Keratinocyte (primary cell): ENCODE results near the gene BRINP3. TPM values are rescaled to one million over a fixed set of nuclear protein-coding genes. Genes with fewer than 3 reads are reported as not detected.

Source experiments
- DNase-seq: peaks from one replicate; pipeline ENCODE4 v3.0.0-alpha.2; 2011; ENCODE audit warnings: low read depth, missing footprints, low spot score
- FAIRE-seq: peaks from 2 replicates; lab custom pipeline; 2011; peaks lifted over from hg19 to GRCh38; lab: Jason Lieb, UNC
- H2AFZ ChIP-seq: 2 replicates; pipeline ENCODE4 v1.6.0; 2012; ENCODE audit warnings: low read length, control low read depth, inconsistent platforms; ENCODE audit not compliant: control insufficient read depth
- H3K27ac ChIP-seq: 2 replicates; pipeline ENCODE4 v1.5.1; 2011; ENCODE audit warnings: low read length; ENCODE audit not compliant: control insufficient read depth, insufficient read depth
- H3K27me3 ChIP-seq: 3 replicates; pipeline ENCODE4 v1.6.0; 2011; ENCODE audit warnings: low read length; ENCODE audit not compliant: control insufficient read depth, insufficient read depth; ENCODE audit errors: extremely low read depth
- H3K36me3 ChIP-seq, 2 experiments: 2 replicates in 1 of 2; 3 replicates in 1 of 2; pipeline ENCODE4 v1.5.1; 2011; ENCODE audit warnings: low read length in 2 of 2, mild to moderate bottlenecking in 1 of 2; ENCODE audit not compliant: control insufficient read depth in 2 of 2, insufficient read depth in 2 of 2; ENCODE audit errors: extremely low read depth in 1 of 2
- H3K4me1 ChIP-seq: 3 replicates; pipeline ENCODE4 v1.5.1; 2011; ENCODE audit warnings: low read length; ENCODE audit not compliant: control insufficient read depth, insufficient read depth; ENCODE audit errors: extremely low read depth
- H3K4me2 ChIP-seq: 3 replicates; pipeline ENCODE4 v1.6.0; 2011; ENCODE audit warnings: low read depth, low read length; ENCODE audit not compliant: control insufficient read depth, insufficient read depth; ENCODE audit errors: extremely low read depth
- H3K4me3 ChIP-seq, 3 experiments: fragments of 200-600 bp in 1 of 3; sonication (generic) in 1 of 3; 2 replicates in 2 of 3; 3 replicates in 1 of 3; pipeline ENCODE4 v1.5.1; 2011 to 2016; ENCODE audit warnings: low read length in 3 of 3, mild to moderate bottlenecking in 3 of 3, control low read depth in 2 of 3, inconsistent platforms in 1 of 3, low read depth in 1 of 3, mixed read lengths in 1 of 3, mixed run types in 1 of 3, moderate library complexity in 1 of 3; ENCODE audit not compliant: control insufficient read depth in 2 of 3, insufficient read depth in 2 of 3; ENCODE audit errors: extremely low read depth in 1 of 3
- H3K79me2 ChIP-seq: 2 replicates; pipeline ENCODE4 v1.6.0; 2012; ENCODE audit warnings: low read length; ENCODE audit not compliant: control insufficient read depth, insufficient read depth
- H3K9ac ChIP-seq: 3 replicates; pipeline ENCODE4 v1.6.0; 2011; ENCODE audit warnings: low read length; ENCODE audit not compliant: control insufficient read depth, insufficient read depth; ENCODE audit errors: extremely low read depth
- H3K9me1 ChIP-seq: 3 replicates; pipeline ENCODE4 v1.6.0; 2011; ENCODE audit warnings: low read length; ENCODE audit not compliant: control insufficient read depth, insufficient read depth; ENCODE audit errors: extremely low read depth
- H3K9me3 ChIP-seq: 2 replicates; pipeline ENCODE4 v1.5.1; 2012; ENCODE audit warnings: low read depth, low read length; ENCODE audit not compliant: control insufficient read depth
- H4K20me1 ChIP-seq: 3 replicates; pipeline ENCODE4 v1.6.0; 2011; ENCODE audit warnings: low read length; ENCODE audit not compliant: control insufficient read depth, insufficient read depth; ENCODE audit errors: extremely low read depth
- CTCF ChIP-seq, 3 experiments: IDR thresholded peaks in 1 of 3; conservative IDR thresholded peaks in 1 of 3; optimal IDR thresholded peaks in 1 of 3; 2 replicates in 2 of 3; 3 replicates in 1 of 3; pipeline versions ENCODE3 to v1.5.1; 2011; ENCODE audit warnings: low read length in 3 of 3, mild to moderate bottlenecking in 3 of 3, moderate library complexity in 2 of 3, control low read depth in 1 of 3, inconsistent platforms in 1 of 3; ENCODE audit not compliant: insufficient read depth in 2 of 3; ENCODE audit errors: extremely low read depth in 1 of 3
- EZH2 ChIP-seq: IDR thresholded peaks from one replicate; pipeline ENCODE4 v1.6.1; 2012; ENCODE audit warnings: inconsistent platforms, mild to moderate bottlenecking, low read length, moderate library complexity
- dilution Hi-C: fragments of 300-500 bp; cut with MboI; formaldehyde crosslinking; loops from one replicate; pipeline ENCODE4 v1.7.0; 2020; ENCODE audit warnings: low sequenced_read_pairs; ENCODE audit not compliant: extremely low pct_ligation_motif_present
- polyA plus RNA-seq, 5 experiments: library from polyadenylated mRNA; depleted of rRNA in 3 of 5; stranded (reverse) in 3 of 5; stranded (forward) in 1 of 5; unstranded in 1 of 5; fragments of >200 nt; gene quantifications; 1 replicate in 1 of 5; 2 replicates in 3 of 5; 3 replicates in 1 of 5; pipeline versions ENCODE4 v1.2.1 to v1.2.3, GENCODE V29; 2011 to 2012; ENCODE audit warnings: missing spikeins in 2 of 5, low read depth in 1 of 5, low replicate concordance in 1 of 5

Gene BRINP3
- polyA plus RNA-seq, 1 donor (not counting 4 experiments of a cell fraction or from before 2014, with no cell fraction given) = not detected

- Histone ChIP-seq H3K27ac (no peak overlapping the region), H3K9me3 (no peaks in the 10 kb centered on the region), H3K27me3 (no peaks in the 10 kb centered on the region), H4K20me1 (no peaks in the 10 kb centered on the region), H3K79me2 (no peaks in the 10 kb centered on the region), H3K4me1 (no peaks in the 10 kb centered on the region), H3K9me1 (no peaks in the 10 kb centered on the region), H3K9ac (no peak overlapping the region), H3K36me3 (no peaks in the 10 kb centered on the region), H2AFZ (no peak overlapping the region), H3K4me3 (no peak overlapping the region), H3K4me2 (no peak overlapping the region)
- dilution Hi-C loops = no loop called here
- TF ChIP-seq EZH2 (no peak), CTCF (optimal IDR thresholded peaks at IDR 0.05 in 1 of 3, IDR thresholded peaks at IDR 0.05 in 1 of 3, conservative IDR thresholded peaks at IDR 0.05 in 1 of 3; ENCODE audit: extremely low read depth in 1 of 3, insufficient read depth in 2 of 3, low read length in 3 of 3) (no peak)
- DNase-seq = no peak
- no peak for FAIRE-seq
These were observed 86.1 kb downstream of the BRINP3 start for GRCh38 chr1:190391582-190391981.

GRCh38 chr1:190377991-190378390, 99.7 kb downstream of the BRINP3 start:
- dilution Hi-C loops = no loop called here
- Histone ChIP-seq H3K9me1 (no peaks in the 10 kb centered on the region), H3K9ac (no peak overlapping the region), H3K27ac (no peak overlapping the region), H3K27me3 (no peaks in the 10 kb centered on the region), H2AFZ (no peak overlapping the region), H3K79me2 (no peaks in the 10 kb centered on the region), H3K4me2 (no peak overlapping the region), H3K9me3 (no peaks in the 10 kb centered on the region), H3K36me3 (no peaks in the 10 kb centered on the region), H3K4me3 (no peak overlapping the region), H3K4me1 (no peaks in the 10 kb centered on the region), H4K20me1 (no peaks in the 10 kb centered on the region)
- FAIRE-seq (no peak), DNase-seq (no peak)
- TF ChIP-seq EZH2 (no peak), CTCF (optimal IDR thresholded peaks at IDR 0.05 in 1 of 3, IDR thresholded peaks at IDR 0.05 in 1 of 3, conservative IDR thresholded peaks at IDR 0.05 in 1 of 3; ENCODE audit: extremely low read depth in 1 of 3, insufficient read depth in 2 of 3, low read length in 3 of 3) (no peak)
